Neural progenitor cell (in vitro differentiated cells): ENCODE data around the gene SPOCK1.

ENCODE experiments used
- CTCF ChIP-seq: fragments of 200-600 bp; sonication (generic); IDR thresholded peaks from 2 replicates; pipeline ENCODE4 v1.5.1; 2017; ENCODE audit warnings: antibody characterized with exemption, mild to moderate bottlenecking
- EZH2 ChIP-seq: fragments of 200-600 bp; sonication (generic); IDR thresholded peaks from 2 replicates; pipeline ENCODE4 v1.6.1; 2017; ENCODE audit warnings: antibody characterized with exemption, mild to moderate bottlenecking, moderate library complexity

- no peak for TF ChIP-seq CTCF
- TF ChIP-seq EZH2: no peak
These were observed 93.7 kb downstream of the SPOCK1 start for GRCh38 chr5:137405393-137405792.
